Stomach (tissue), 9 donors: ENCODE data around the gene RPL10. TPM values are rescaled to one million over a fixed set of nuclear protein-coding genes. Genes with fewer than 3 reads are reported as not detected.

Experiments
- DNase-seq, 2 donors: peaks; one replicate each; pipeline versions ENCODE4 v3.0.0 to v3.0.0-alpha.2; 2013 to 2019
- H3K27ac ChIP-seq, 5 donors: fragments of 200-600 bp in 4 of 5; sonication (generic) in 4 of 5; one replicate each; pipeline ENCODE4 v1.5.1; 2013 to 2019; ENCODE audit warnings: mild to moderate bottlenecking in 1 of 5, moderate library complexity in 1 of 5
- H3K27me3 ChIP-seq, 3 donors: fragments of 200-600 bp; sonication (generic); one replicate each; pipeline ENCODE4 v1.5.1; 2017 to 2019; ENCODE audit warnings: mixed run types in 1 of 3
- H3K36me3 ChIP-seq, 4 donors: fragments of 200-600 bp; sonication (generic); 1 replicate in 3 of 4; 2 replicates in 1 of 4; pipeline ENCODE4 v1.5.1; 2016 to 2019
- H3K4me1 ChIP-seq, 4 donors: fragments of 200-600 bp; sonication (generic); one replicate each; pipeline ENCODE4 v1.5.1; 2016 to 2019
- H3K4me3 ChIP-seq, 4 donors: fragments of 200-600 bp; sonication (generic) in 3 of 4; one replicate each; pipeline ENCODE4 v1.5.1; 2016 to 2019; ENCODE audit warnings: mild to moderate bottlenecking in 1 of 4
- H3K9me3 ChIP-seq, 4 donors: fragments of 200-600 bp; sonication (generic); one replicate each; pipeline ENCODE4 v1.5.1; 2016 to 2019
- EP300 ChIP-seq: sonication (generic); formaldehyde crosslinking; IDR thresholded peaks from one replicate; pipeline ENCODE4 v1.6.1; 2017; ENCODE audit warnings: antibody characterized with exemption
- POLR2A ChIP-seq, 4 donors: fragments of 450-650 bp; IDR thresholded peaks; one replicate each; pipeline ENCODE4 v1.6.1; 2016; ENCODE audit warnings: antibody characterized with exemption in 4 of 4, control low read depth in 2 of 4, mild to moderate bottlenecking in 1 of 4, moderate library complexity in 1 of 4
- POLR2AphosphoS5 ChIP-seq, 3 donors: sonication (generic); formaldehyde crosslinking; IDR thresholded peaks; one replicate each; pipeline ENCODE4 v1.6.1; 2016; ENCODE audit warnings: antibody characterized with exemption in 3 of 3
- WGBS, 5 donors: extraction: QIAGEN DNeasy Blood & Tissue Kit in 3 of 5; methylation state at CpG; one replicate each; pipeline versions ENCODE4 v1.1.5 to v1.1.7; 2013 to 2018; 5-methylcytosine and 5-hydroxymethylcytosine counted together
- intact Hi-C: fragments of 100-400 bp; cut with DNase I; formaldehyde crosslinking; loops from one replicate; pipeline ENCODE4 v1.15.1; 2023; ENCODE audit warnings: low total_unique reads
- polyA plus RNA-seq, 3 donors: library from polyadenylated mRNA; stranded (reverse); fragments of 200-250 nt; gene quantifications; one replicate each; pipeline ENCODE4 v1.2.3, GENCODE V29; 2013
- total RNA-seq, 5 donors: library from RNA; depleted of rRNA; stranded (reverse); fragments of >200 nt; gene quantifications; one replicate each; pipeline versions ENCODE4 v1.1.0 to v1.2.3, GENCODE V29; 2014 to 2016
- TF ChIP-seq, protein P1 (sequence below), 7 experiments: fragments of 450-650 bp in 4 of 7; fragments of 200-600 bp in 3 of 7; sonication (generic) in 3 of 7; IDR thresholded peaks; one replicate each; pipeline ENCODE4 v1.5.1; 2016 to 2019; ENCODE audit warnings: antibody characterized with exemption in 7 of 7, control low read depth in 2 of 7, mild to moderate bottlenecking in 1 of 7
- donor health status: healthy with polysubstance abuse.
- donor health status: Bipolar disorder and iron deficiency.
- donor health status: healthy.

RPL10 gene
- total and polyA plus RNA-seq, 8 donors = 783 to 8,616 (median 2,882) TPM

DNA sequence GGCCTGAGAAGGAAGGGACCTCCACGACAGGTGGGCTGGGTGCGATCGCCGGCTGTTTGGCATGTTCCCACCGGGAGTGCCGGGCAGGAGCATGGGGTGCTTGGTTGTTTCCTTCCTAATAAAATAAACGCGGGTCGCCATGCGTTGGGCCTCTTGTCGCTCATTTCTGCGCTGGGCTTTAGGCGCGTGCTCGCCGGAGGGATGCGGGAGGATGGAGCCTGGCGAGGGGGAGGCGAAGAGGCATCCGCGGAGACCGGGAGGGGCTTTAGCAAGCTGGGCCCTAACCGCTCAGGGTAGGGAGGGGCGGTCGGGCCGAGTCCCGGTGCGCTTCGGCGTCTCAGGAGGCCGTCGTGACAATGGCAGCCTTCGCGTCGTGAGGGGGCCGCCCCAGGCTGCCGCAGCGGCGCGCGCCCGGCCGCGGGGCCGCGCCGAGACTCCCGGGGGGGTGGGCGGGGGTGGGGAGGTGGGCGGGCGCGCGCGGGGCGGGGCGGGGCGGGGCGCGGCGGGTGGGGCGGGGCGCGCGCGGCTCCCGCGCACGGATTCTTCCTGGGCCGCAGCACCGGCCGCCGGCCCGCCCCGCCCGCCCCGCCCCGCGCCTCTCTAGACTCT lies 38.3 kb downstream of the RPL10 start:
- peak overlapping the region; percentile 81 to 95 (median 87) for H3K27ac ChIP-seq
- no peak for TF ChIP-seq POLR2AphosphoS5 (IDR thresholded peaks at IDR 0.05)
- TF ChIP-seq, protein P1, sequence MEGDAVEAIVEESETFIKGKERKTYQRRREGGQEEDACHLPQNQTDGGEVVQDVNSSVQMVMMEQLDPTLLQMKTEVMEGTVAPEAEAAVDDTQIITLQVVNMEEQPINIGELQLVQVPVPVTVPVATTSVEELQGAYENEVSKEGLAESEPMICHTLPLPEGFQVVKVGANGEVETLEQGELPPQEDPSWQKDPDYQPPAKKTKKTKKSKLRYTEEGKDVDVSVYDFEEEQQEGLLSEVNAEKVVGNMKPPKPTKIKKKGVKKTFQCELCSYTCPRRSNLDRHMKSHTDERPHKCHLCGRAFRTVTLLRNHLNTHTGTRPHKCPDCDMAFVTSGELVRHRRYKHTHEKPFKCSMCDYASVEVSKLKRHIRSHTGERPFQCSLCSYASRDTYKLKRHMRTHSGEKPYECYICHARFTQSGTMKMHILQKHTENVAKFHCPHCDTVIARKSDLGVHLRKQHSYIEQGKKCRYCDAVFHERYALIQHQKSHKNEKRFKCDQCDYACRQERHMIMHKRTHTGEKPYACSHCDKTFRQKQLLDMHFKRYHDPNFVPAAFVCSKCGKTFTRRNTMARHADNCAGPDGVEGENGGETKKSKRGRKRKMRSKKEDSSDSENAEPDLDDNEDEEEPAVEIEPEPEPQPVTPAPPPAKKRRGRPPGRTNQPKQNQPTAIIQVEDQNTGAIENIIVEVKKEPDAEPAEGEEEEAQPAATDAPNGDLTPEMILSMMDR (IDR thresholded peaks at IDR 0.05) = no peak
- TF ChIP-seq EP300 = no peak
- no peak for TF ChIP-seq POLR2A (IDR thresholded peaks at IDR 0.05)
- H3K27me3 ChIP-seq = no peaks in the 10 kb centered on the region
- H3K4me3 ChIP-seq = peak overlapping the region; percentile 70 to 88 (median 76)
- intact Hi-C loops = no loop called here
- peak in 1 of 2 donors; percentile 71 for DNase-seq
- H3K36me3 ChIP-seq = peaks cover 4 to 73% (median 58%) of the 10 kb centered on the region in 4 donors
- H3K9me3 ChIP-seq = peaks cover 0 to 3% (median 0%) of the 10 kb centered on the region in 4 donors
- H3K4me1 ChIP-seq = peaks cover 0 to 47% (median 19%) of the 10 kb centered on the region in 4 donors
- 7 to 43% (median 34%) methylated on average over 9 to 41 of the region's 78 CpGs for WGBS, 5 donors

DNA sequence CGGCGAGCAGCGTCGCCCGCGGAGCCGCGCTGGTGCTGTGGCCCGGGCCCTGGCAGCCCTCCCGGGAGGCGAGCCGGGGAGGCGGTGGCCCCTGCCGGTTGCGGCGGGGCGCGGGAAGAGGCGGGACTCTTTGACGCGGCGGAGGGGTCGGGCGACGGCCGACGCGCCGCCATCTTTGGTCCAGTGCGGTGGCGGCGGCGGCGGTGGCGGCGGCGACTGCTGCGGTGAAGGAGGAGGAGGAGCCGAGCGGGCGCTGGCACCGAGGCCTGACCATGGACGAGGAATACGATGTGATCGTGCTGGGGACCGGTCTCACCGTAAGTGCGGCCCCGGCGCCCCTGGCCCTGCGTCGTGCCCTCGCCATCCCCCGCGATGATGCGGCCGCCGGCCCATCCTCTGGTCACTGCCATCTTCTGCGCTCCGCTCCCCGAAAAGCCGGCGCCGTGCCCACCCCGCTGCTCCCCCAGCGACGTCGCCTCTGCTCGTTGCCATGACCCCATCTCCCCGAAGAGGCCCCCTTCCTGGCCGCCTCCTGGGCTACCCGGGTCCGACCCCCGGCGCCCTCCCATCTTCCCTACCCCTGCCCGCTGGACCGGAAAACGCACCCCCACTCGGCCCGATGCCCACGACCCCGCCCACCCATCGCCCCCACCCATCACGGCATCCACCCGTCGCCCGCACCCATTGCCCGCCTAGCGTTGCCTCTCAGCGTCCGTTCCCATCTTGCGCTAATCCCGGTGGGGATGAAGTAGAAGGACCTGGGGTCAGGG lies 39.0 kb downstream of the RPL10 start, which contains the start of gene GDI1:
GDI1 (plus strand) TSS at position 172 of the 770 bp plus-strand sequence; CDS start at position 273, 101 bp downstream.
- no peaks in the 10 kb centered on the region for H3K27me3 ChIP-seq
- DNase-seq = peak; percentile 43 to 78
- TF ChIP-seq POLR2A (IDR thresholded peaks at IDR 0.05) (no peak), POLR2AphosphoS5 (IDR thresholded peaks at IDR 0.05) (peak in 2 of 3 donors; percentile 26 to 39)
- H3K27ac ChIP-seq = peak within 1 kb of the TSS; percentile 81 to 95 (median 87)
- intact Hi-C loops = no loop called here
- H3K9me3 ChIP-seq = peaks cover 0 to 3% (median 0%) of the 10 kb centered on the region in 4 donors
- H3K36me3 ChIP-seq = peaks cover 2 to 77% (median 59%) of the 10 kb centered on the region in 4 donors
- H3K4me3 ChIP-seq = peak within 1 kb of the TSS; percentile 70 to 88 (median 76)
- H3K4me1 ChIP-seq = peaks cover 0 to 40% (median 18%) of the 10 kb centered on the region in 4 donors
- 0 to 39% (median 1%) methylated on average over 3 to 57 of the region's 93 CpGs for WGBS, 5 donors

DNA sequence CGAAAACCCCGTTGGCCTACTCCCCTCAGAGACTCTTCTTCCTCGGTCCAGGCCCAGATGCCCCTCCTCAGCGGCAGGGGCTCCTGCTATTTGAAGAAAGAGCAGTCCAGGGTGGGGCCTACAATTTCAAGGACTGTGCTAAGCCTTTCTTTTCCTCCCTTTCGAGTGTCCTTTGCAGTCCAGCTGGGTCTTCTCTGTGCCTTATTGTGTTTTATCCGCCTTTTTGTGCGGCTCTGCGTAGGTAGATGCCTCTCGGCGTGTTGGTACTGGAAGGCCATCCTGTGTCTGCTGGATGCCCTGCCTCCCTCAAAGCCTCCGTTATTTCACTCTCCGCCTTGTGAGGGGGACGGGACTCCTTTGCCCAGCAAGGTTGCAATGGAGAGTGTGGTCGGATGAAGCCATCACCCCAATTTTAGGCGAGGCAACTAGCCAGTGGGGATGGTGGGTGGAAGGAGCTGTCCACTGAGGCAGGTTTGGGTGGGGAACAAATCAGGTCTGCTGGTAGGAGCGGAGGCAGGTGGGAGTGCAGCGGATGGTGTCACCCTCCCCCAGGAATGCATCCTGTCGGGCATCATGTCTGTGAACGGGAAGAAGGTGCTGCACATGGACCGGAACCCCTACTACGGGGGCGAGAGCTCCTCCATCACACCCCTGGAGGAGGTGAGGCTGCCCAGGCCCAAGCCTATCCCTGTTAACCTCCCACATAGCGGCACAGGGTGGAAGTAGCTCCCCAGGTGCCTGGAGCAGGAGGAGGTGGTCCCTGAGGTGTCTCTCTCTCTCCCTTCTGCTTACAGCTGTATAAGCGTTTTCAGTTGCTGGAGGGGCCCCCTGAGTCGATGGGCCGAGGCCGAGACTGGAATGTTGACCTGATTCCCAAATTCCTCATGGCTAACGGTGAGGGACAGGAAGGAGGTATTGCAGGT lies 40.1 kb downstream of the RPL10 start:
- H3K4me1 ChIP-seq = peaks cover 0 to 40% (median 17%) of the 10 kb centered on the region in 4 donors
- H3K27ac ChIP-seq = peak overlapping the region; percentile 19 to 95 (median 82)
- peak overlapping the region; percentile 70 to 88 (median 76) for H3K4me3 ChIP-seq
- DNase-seq = no peak
- WGBS, 5 donors = 40 to 69% (median 57%) methylated on average over 22 to 28 of the region's 28 CpGs
- TF ChIP-seq EP300 (no peak), POLR2A (IDR thresholded peaks at IDR 0.05) (no peak), POLR2AphosphoS5 (IDR thresholded peaks at IDR 0.05) (no peak)
- TF ChIP-seq, protein P1 (IDR thresholded peaks at IDR 0.05) = no peak
- intact Hi-C loops = no loop called here
- no peaks in the 10 kb centered on the region for H3K27me3 ChIP-seq
- H3K9me3 ChIP-seq = peaks cover 0 to 3% (median 0%) of the 10 kb centered on the region in 4 donors
- peaks cover 0 to 73% (median 57%) of the 10 kb centered on the region in 4 donors for H3K36me3 ChIP-seq

DNA sequence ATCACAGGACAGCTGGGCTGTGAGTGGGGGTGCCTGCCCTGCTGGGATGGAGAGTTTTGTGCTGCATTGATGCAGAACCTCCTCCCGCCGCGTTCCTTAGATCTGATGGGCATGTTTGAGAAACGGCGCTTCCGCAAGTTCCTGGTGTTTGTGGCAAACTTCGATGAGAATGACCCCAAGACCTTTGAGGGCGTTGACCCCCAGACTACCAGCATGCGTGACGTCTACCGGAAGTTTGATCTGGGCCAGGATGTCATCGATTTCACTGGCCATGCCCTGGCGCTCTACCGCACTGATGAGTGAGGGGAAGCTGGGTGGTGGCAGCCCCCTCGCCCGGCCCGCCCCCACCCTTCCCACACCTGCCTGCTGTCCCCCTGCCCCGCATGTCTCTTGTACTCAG lies 41.7 kb downstream of the RPL10 start:
- TF ChIP-seq, protein P1 (IDR thresholded peaks at IDR 0.05) = no peak
- TF ChIP-seq POLR2AphosphoS5 (IDR thresholded peaks at IDR 0.05) (no peak), POLR2A (IDR thresholded peaks at IDR 0.05) (no peak), EP300 (no peak)
- intact Hi-C loops = no loop called here
- peaks cover 0 to 57% (median 42%) of the 10 kb centered on the region in 4 donors for H3K36me3 ChIP-seq
- no peaks in the 10 kb centered on the region for H3K27me3 ChIP-seq
- H3K9me3 ChIP-seq = peaks cover 0 to 3% (median 0%) of the 10 kb centered on the region in 4 donors
- H3K27ac ChIP-seq = no peak overlapping the region
- WGBS, 5 donors = 80 to 91% (median 89%) methylated on average over 3 to 18 of the region's 18 CpGs
- DNase-seq = no peak
- H3K4me1 ChIP-seq = peaks cover 1 to 45% (median 24%) of the 10 kb centered on the region in 4 donors
- H3K4me3 ChIP-seq = no peak overlapping the region
